HEK293 (cell line): ENCODE measurements around the gene SFTPD.

Experiments used
- CTCF ChIA-PET: fragments of 350-600 bp; formaldehyde crosslinking; extraction: SDS; loops from one replicate; lab custom pipeline; 2021; ENCODE audit warnings: antibody characterized with exemption; lab: Yijun Ruan, JAX
- POLR2A ChIA-PET: fragments of 300-600 bp; formaldehyde crosslinking; extraction: SDS; loops from one replicate; lab custom pipeline; 2020; ENCODE audit warnings: antibody characterized with exemption, inconsistent platforms; lab: Yijun Ruan, JAX
- H3K27ac ChIP-seq: fragments of 200-500 bp; sonication (Bioruptor generic); 2 replicates; pipeline ENCODE4 v1.5.1; 2014; ENCODE audit warnings: low read depth, low read length, control low read depth, inconsistent platforms; ENCODE audit errors: extremely low read depth
- H3K36me3 ChIP-seq, 2 experiments: fragments of 200-500 bp in 1 of 2; sonication (Bioruptor generic) in 1 of 2; 1 replicate in 1 of 2; 2 replicates in 1 of 2; pipeline ENCODE4 v1.5.1; 2014 to 2017; ENCODE audit warnings: inconsistent platforms in 2 of 2, low read length in 2 of 2; ENCODE audit not compliant: control insufficient read depth in 2 of 2, insufficient read depth in 1 of 2
- H3K4me1 ChIP-seq: fragments of 200-500 bp; sonication (Bioruptor generic); 2 replicates; pipeline ENCODE4 v1.5.1; 2014; ENCODE audit warnings: mild to moderate bottlenecking, low read length, inconsistent platforms; ENCODE audit not compliant: control insufficient read depth, insufficient read depth
- H3K4me3 ChIP-seq: 2 replicates; pipeline ENCODE4 v1.5.1; 2011; ENCODE audit warnings: low read depth, mild to moderate bottlenecking, control low read depth, low read length, moderate library complexity
- H3K9me3 ChIP-seq: fragments of 200-500 bp; sonication (Bioruptor generic); 2 replicates; pipeline ENCODE4 v1.5.1; 2014; ENCODE audit warnings: low read depth, low read length, inconsistent platforms; ENCODE audit not compliant: control insufficient read depth, insufficient read depth
- ELK4 ChIP-seq: IDR thresholded peaks from 2 replicates; pipeline ENCODE4 v1.6.1; 2011; ENCODE audit warnings: mild to moderate bottlenecking, low read depth, low read length, borderline replicate concordance
- GFI1B ChIP-seq: fragments of 450-650 bp; formaldehyde crosslinking; IDR thresholded peaks from 2 replicates; pipeline ENCODE4 v1.5.1; 2016; ENCODE audit warnings: missing biosample characterization, missing genetic modification characterization
- HOXD13 ChIP-seq: sonication (generic); formaldehyde crosslinking; IDR thresholded peaks from 2 replicates; pipeline ENCODE4 v1.8.0; 2022; ENCODE audit warnings: missing genetic modification reagents, borderline replicate concordance
- MYNN ChIP-seq: fragments of 450-650 bp; formaldehyde crosslinking; IDR thresholded peaks from 2 replicates; pipeline ENCODE4 v1.5.1; 2016; ENCODE audit warnings: missing biosample characterization, missing genetic modification characterization, borderline replicate concordance
- TSHZ1 ChIP-seq: fragments of 450-650 bp; formaldehyde crosslinking; IDR thresholded peaks from 2 replicates; pipeline ENCODE4 v1.5.1; 2016; ENCODE audit warnings: missing biosample characterization, missing genetic modification characterization, borderline replicate concordance
- ZBTB20 ChIP-seq: fragments of 450-650 bp; formaldehyde crosslinking; IDR thresholded peaks from 2 replicates; pipeline ENCODE4 v1.5.1; 2016; ENCODE audit warnings: missing biosample characterization, missing genetic modification characterization
- ZBTB26 ChIP-seq: fragments of 450-650 bp; formaldehyde crosslinking; optimal IDR thresholded peaks from 2 replicates; pipeline ENCODE3; 2016; ENCODE audit warnings: missing biosample characterization, mild to moderate bottlenecking, missing genetic modification characterization
- ZBTB48 ChIP-seq: fragments of 450-650 bp; formaldehyde crosslinking; IDR thresholded peaks from 2 replicates; pipeline ENCODE4 v1.5.1; 2016; ENCODE audit warnings: missing biosample characterization, missing genetic modification characterization
- ZBTB6 ChIP-seq: fragments of 450-650 bp; formaldehyde crosslinking; IDR thresholded peaks from 2 replicates; pipeline ENCODE4 v1.5.1; 2017; ENCODE audit warnings: missing biosample characterization, missing genetic modification characterization
- ZBTB8A ChIP-seq: fragments of 450-650 bp; formaldehyde crosslinking; IDR thresholded peaks from 2 replicates; pipeline ENCODE4 v1.5.1; 2016; ENCODE audit warnings: missing biosample characterization, missing genetic modification characterization
- ZEB2 ChIP-seq: fragments of 450-650 bp; formaldehyde crosslinking; IDR thresholded peaks from 2 replicates; pipeline ENCODE4 v1.5.1; 2016; ENCODE audit warnings: missing biosample characterization, missing genetic modification characterization
- ZFP37 ChIP-seq: fragments of 450-650 bp; formaldehyde crosslinking; IDR thresholded peaks from 2 replicates; pipeline ENCODE4 v1.5.1; 2016; ENCODE audit warnings: missing biosample characterization, missing genetic modification characterization
- ZNF140 ChIP-seq: fragments of 450-650 bp; formaldehyde crosslinking; IDR thresholded peaks from 2 replicates; pipeline ENCODE4 v1.5.1; 2016; ENCODE audit warnings: missing biosample characterization, missing genetic modification characterization
- ZNF157 ChIP-seq: fragments of 450-650 bp; formaldehyde crosslinking; IDR thresholded peaks from 2 replicates; pipeline ENCODE4 v1.5.1; 2016; ENCODE audit warnings: missing biosample characterization, missing genetic modification characterization
- ZNF169 ChIP-seq: fragments of 450-650 bp; formaldehyde crosslinking; IDR thresholded peaks from 2 replicates; pipeline ENCODE4 v1.5.1; 2016; ENCODE audit warnings: missing biosample characterization, missing genetic modification characterization
- ZNF274 ChIP-seq, 2 experiments: fragments of 200-500 bp in 1 of 2; fragments of 450-650 bp in 1 of 2; sonication (Bioruptor generic) in 1 of 2; formaldehyde crosslinking in 1 of 2; IDR thresholded peaks; 2 replicates each; pipeline versions ENCODE4 v1.5.1 to v1.6.1; 2014 to 2016; ENCODE audit warnings: borderline replicate concordance in 1 of 2, inconsistent platforms in 1 of 2, low read length in 1 of 2, missing biosample characterization in 1 of 2, missing genetic modification characterization in 1 of 2
- ZNF350 ChIP-seq: fragments of 450-650 bp; formaldehyde crosslinking; IDR thresholded peaks from 2 replicates; pipeline ENCODE4 v1.5.0; 2017; ENCODE audit warnings: missing biosample characterization, mild to moderate bottlenecking, missing genetic modification characterization
- ZNF544 ChIP-seq: fragments of 450-650 bp; formaldehyde crosslinking; IDR thresholded peaks from 2 replicates; pipeline ENCODE4 v1.5.0; 2017; ENCODE audit warnings: missing biosample characterization, missing genetic modification characterization
- ZNF596 ChIP-seq: fragments of 450-650 bp; IDR thresholded peaks from 2 replicates; pipeline ENCODE4 v1.5.0; 2018; ENCODE audit warnings: missing biosample characterization, mild to moderate bottlenecking, missing genetic modification characterization, moderate library complexity
- ZNF76 ChIP-seq: fragments of 450-650 bp; formaldehyde crosslinking; IDR thresholded peaks from 2 replicates; pipeline ENCODE4; 2016; ENCODE audit warnings: low read depth, missing biosample characterization, missing genetic modification characterization, borderline replicate concordance
- ZNF768 ChIP-seq: fragments of 450-650 bp; formaldehyde crosslinking; IDR thresholded peaks from 2 replicates; pipeline ENCODE4 v1.5.1; 2018; ENCODE audit warnings: missing biosample characterization, mild to moderate bottlenecking, missing genetic modification characterization
- ZSCAN16 ChIP-seq: fragments of 450-650 bp; formaldehyde crosslinking; IDR thresholded peaks from 2 replicates; pipeline ENCODE4 v1.5.1; 2016; ENCODE audit warnings: missing biosample characterization, missing genetic modification characterization
- ZSCAN18 ChIP-seq: fragments of 450-650 bp; formaldehyde crosslinking; IDR thresholded peaks from 2 replicates; pipeline ENCODE4 v1.5.1; 2016; ENCODE audit warnings: missing biosample characterization, missing genetic modification characterization

Gene SFTPD

GRCh38 chr10:79905322-79906314 is 43.3 kb downstream of the SFTPD start:
- TF ChIP-seq ZFP37 (no peak), ZEB2 (tag by site-specific recombination) (no peak), ZSCAN16 (tag by site-specific recombination) (no peak), ZNF274 (IDR thresholded peaks at IDR 0.05; ENCODE audit: low read length) (no peak), ZNF274 (tag by site-specific recombination; IDR thresholded peaks at IDR 0.05; ENCODE audit: borderline replicate concordance) (no peak), ZBTB20 (tag by site-specific recombination) (0 out of 2 replicates have a peak, but pooled peaks have one; percentile 6), ZBTB8A (tag by site-specific recombination) (peak; percentile 16; the same call in 1 of the 2 replicates), ZNF76 (tag by site-specific recombination) (0 out of 2 replicates have a peak, but pooled peaks have one; percentile 2), GFI1B (tag by site-specific recombination) (no peak), HOXD13 (CRISPR knock-in tag) (no peak), ZNF157 (no peak)
- Histone ChIP-seq H3K4me1 (no peaks in the 10 kb centered on the region), H3K9me3 (no peaks in the 10 kb centered on the region), H3K36me3 (peaks cover 0 to 6% of the 10 kb centered on the region in 2 experiments; a peak in 2 of 3 replicates), H3K4me3 (peak overlapping the region; percentile 83), H3K27ac (peak overlapping the region; percentile 62; the same call in 1 of the 2 replicates)
- ChIA-PET POLR2A (interaction anchor here (0.5 to 1.3 kb wide), 2 partner anchors 12 kb away, joined by 3 to 5 read pairs; no protein-coding TSS in a partner anchor), CTCF (no interaction called here)

GRCh38 chr10:79904671-79905321 is 44.1 kb downstream of the SFTPD start:
- Histone ChIP-seq H3K4me1 (no peaks in the 10 kb centered on the region), H3K36me3 (peaks cover 0 to 6% of the 10 kb centered on the region in 2 experiments; a peak in 2 of 3 replicates), H3K4me3 (peak overlapping the region; percentile 83), H3K9me3 (no peaks in the 10 kb centered on the region), H3K27ac (peak overlapping the region; percentile 62; the same call in 1 of the 2 replicates)
- ChIA-PET POLR2A (interaction anchor here (0.5 to 1.3 kb wide), 2 partner anchors 11 to 13 kb away, joined by 3 to 5 read pairs; no protein-coding TSS in a partner anchor), CTCF (interaction anchor here (0.7 kb wide), 1 partner anchor 173 kb away, joined by 3 read pairs; no protein-coding TSS in a partner anchor)
- TF ChIP-seq MYNN, result no peak
- TF ChIP-seq ZNF544 (tag by site-specific recombination), result no peak
- no peak for TF ChIP-seq TSHZ1 (tag by site-specific recombination)
- TF ChIP-seq ZBTB26 (tag by site-specific recombination), result peak; percentile 61
- TF ChIP-seq ZBTB48 (tag by site-specific recombination), result peak; percentile 35; the same call in 1 of the 2 replicates
- TF ChIP-seq ZNF140, result no peak
- no peak for TF ChIP-seq GFI1B (tag by site-specific recombination)
- TF ChIP-seq ZBTB6, result no peak
- no peak for TF ChIP-seq ELK4
- TF ChIP-seq ZSCAN18 (tag by site-specific recombination), result no peak
- TF ChIP-seq ZNF768 (tag by site-specific recombination), result no peak
- TF ChIP-seq ZNF169 (tag by site-specific recombination), result no peak
- TF ChIP-seq ZNF350 (tag by site-specific recombination), result no peak
- TF ChIP-seq ZNF596 (tag by site-specific recombination), result no peak
